Left lung (tissue), 10 donors: ENCODE measurements around the gene SIRT3. TPM values are rescaled to one million over a fixed set of nuclear protein-coding genes. Genes with fewer than 3 reads are reported as not detected.
A peak's percentile ranks its signal among the peaks of the same experiment; 100 is the strongest.

Source experiments
- ATAC-seq: fragments of 200-7000 bp; cut with Tn5 transposase; one replicate; pipeline ENCODE4 v1.9.1; 2020; ENCODE audit warnings: moderate library complexity
- DNase-seq, 4 donors: peaks; one replicate each; pipeline ENCODE4 v3.0.0-alpha.2; 2013 to 2020
- H3K27ac ChIP-seq, 2 donors: fragments of 200-600 bp; sonication (generic) in 1 of 2; one replicate each; pipeline versions ENCODE4 v1.5.0 to v1.8.0; 2020 to 2021
- H3K27me3 ChIP-seq, 2 donors: fragments of 200-600 bp; sonication (generic) in 1 of 2; one replicate each; pipeline versions ENCODE4 v1.5.0 to v1.8.0; 2020 to 2021
- H3K36me3 ChIP-seq, 2 donors: fragments of 200-600 bp; sonication (generic) in 1 of 2; one replicate each; pipeline versions ENCODE4 v1.5.0 to v1.8.0; 2020 to 2021
- H3K4me1 ChIP-seq, 2 donors: fragments of 200-600 bp; one replicate each; pipeline ENCODE4 v1.8.0; 2021
- H3K4me3 ChIP-seq, 2 donors: fragments of 200-600 bp; sonication (generic) in 1 of 2; one replicate each; pipeline versions ENCODE4 v1.5.0 to v1.8.0; 2020 to 2021; ENCODE audit warnings: mild to moderate bottlenecking in 1 of 2
- H3K9me3 ChIP-seq, 2 donors: fragments of 200-600 bp; sonication (generic) in 1 of 2; one replicate each; pipeline versions ENCODE4 v1.5.0 to v1.8.0; 2020 to 2021
- CTCF ChIP-seq, 2 donors: fragments of 200-600 bp; sonication (generic) in 1 of 2; IDR thresholded peaks; one replicate each; pipeline versions ENCODE4 v1.5.0 to v1.8.0; 2021; ENCODE audit warnings: antibody characterized with exemption in 2 of 2
- intact Hi-C, 2 donors: fragments of 100-400 bp; cut with DNase I; formaldehyde crosslinking; loops; one replicate each; pipeline versions ENCODE4 v1.11.2 to v1.14.2; 2022
- polyA plus RNA-seq, 6 donors: library from polyadenylated mRNA; unstranded; fragments of 120-200 nt; gene quantifications; one replicate each; pipeline ENCODE4 v1.2.1, GENCODE V29; 2013; ENCODE audit not compliant: insufficient read length in 6 of 6
- total RNA-seq, 2 donors: library from RNA; stranded (reverse); fragmentation: NEBNext Ultra II Directional; extraction: Animal tissue kit (Norgen Biotek cat#: 25700); gene quantifications; one replicate each; pipeline ENCODE4 v1.2.1, GENCODE V29; 2021
- donor health status: DM: no; HTN: yes; CAD: no.
- donor health status: DM: no; HTN: no; CAD: no.

Gene SIRT3
- total and polyA plus RNA-seq, 8 donors = 13.5 to 36.6 (median 29.8) TPM

GRCh38 chr11:202490-202889 is 33.7 kb downstream of the SIRT3 start:
- H3K4me1 ChIP-seq = peaks cover 9 to 56% of the 10 kb centered on the region in 2 donors
- peak overlapping the region in 1 of 2 donors; percentile 58 for H3K27ac ChIP-seq
- H3K9me3 ChIP-seq = no peaks in the 10 kb centered on the region
- no peak overlapping the region for H3K4me3 ChIP-seq
- ATAC-seq (no peak), DNase-seq (no peak)
- TF ChIP-seq CTCF (IDR thresholded peaks at IDR 0.05) = no peak
- H3K27me3 ChIP-seq = no peaks in the 10 kb centered on the region
- intact Hi-C loops = no loop called here
- peaks cover 0 to 43% of the 10 kb centered on the region in 2 donors for H3K36me3 ChIP-seq

DNA sequence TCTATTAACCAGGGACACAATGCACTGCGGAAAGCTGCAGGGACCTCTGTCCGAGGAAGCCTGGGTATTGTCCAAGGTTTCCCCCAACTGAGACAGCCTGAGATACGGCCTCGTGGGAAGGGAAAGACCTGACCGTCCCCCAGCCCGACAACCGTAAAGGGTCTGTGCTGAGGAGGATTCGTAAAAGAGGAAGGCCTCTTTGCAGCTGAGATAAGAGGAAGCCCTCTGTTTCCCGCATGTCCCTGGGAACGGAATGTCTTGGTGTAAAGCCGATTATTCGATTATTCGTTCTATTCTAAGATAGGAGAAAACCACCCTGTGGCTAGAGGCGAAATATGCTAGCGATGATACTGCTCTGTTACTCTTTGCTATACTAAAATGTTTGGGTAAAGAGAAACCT is 34.2 kb downstream of the SIRT3 start:
- H3K4me1 ChIP-seq = peaks cover 9 to 56% of the 10 kb centered on the region in 2 donors
- no peak for TF ChIP-seq CTCF (IDR thresholded peaks at IDR 0.05)
- ATAC-seq (no peak), DNase-seq (peak in 1 of 4 donors; percentile 14)
- H3K36me3 ChIP-seq = peaks cover 0 to 43% of the 10 kb centered on the region in 2 donors
- intact Hi-C loops = no loop called here
- H3K9me3 ChIP-seq = no peaks in the 10 kb centered on the region
- H3K27ac ChIP-seq = peak overlapping the region in 1 of 2 donors; percentile 58
- H3K4me3 ChIP-seq = no peak overlapping the region
- no peaks in the 10 kb centered on the region for H3K27me3 ChIP-seq

- Histone ChIP-seq H3K4me1 (peaks cover 0 to 43% of the 10 kb centered on the region in 2 donors), H3K36me3 (peaks cover 0 to 40% of the 10 kb centered on the region in 2 donors), H3K27me3 (no peaks in the 10 kb centered on the region), H3K4me3 (no peak overlapping the region), H3K9me3 (no peaks in the 10 kb centered on the region), H3K27ac (no peak overlapping the region)
- intact Hi-C loops = no loop called here
- ATAC-seq (no peak), DNase-seq (peak in 1 of 4 donors; percentile 70)
- no peak for TF ChIP-seq CTCF (IDR thresholded peaks at IDR 0.05)
Observed at GRCh38 chr11:200224-201003, 35.7 kb downstream of the SIRT3 start.

DNA sequence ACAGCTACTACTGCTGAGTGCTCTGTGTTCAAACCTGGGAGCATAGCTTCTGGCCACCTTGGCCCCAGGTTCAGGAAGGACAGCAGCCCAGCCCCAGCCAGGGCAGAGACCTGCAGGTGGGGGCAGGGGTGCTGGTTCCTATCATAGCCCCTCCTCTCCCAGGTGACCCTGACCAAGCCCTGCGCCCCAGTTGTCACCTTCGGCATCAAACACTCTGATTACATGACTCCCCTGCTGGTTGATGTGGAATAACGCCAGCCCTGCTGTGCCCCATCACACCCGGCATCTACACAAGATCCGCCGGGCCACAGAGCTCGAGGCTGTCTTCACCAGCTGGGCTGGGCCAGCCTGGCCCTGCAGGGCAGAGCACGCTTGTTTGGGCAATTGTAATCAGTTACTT is 36.4 kb downstream of the SIRT3 start:
- Histone ChIP-seq H3K27me3 (no peaks in the 10 kb centered on the region), H3K27ac (no peak overlapping the region), H3K9me3 (no peaks in the 10 kb centered on the region), H3K4me3 (no peak overlapping the region), H3K4me1 (peaks cover 0 to 36% of the 10 kb centered on the region in 2 donors), H3K36me3 (peaks cover 0 to 34% of the 10 kb centered on the region in 2 donors)
- intact Hi-C loops = no loop called here
- ATAC-seq (no peak), DNase-seq (peak in 1 of 4 donors; percentile 51)
- no peak for TF ChIP-seq CTCF (IDR thresholded peaks at IDR 0.05)

- TF ChIP-seq CTCF (IDR thresholded peaks at IDR 0.05) = no peak
- peaks cover 0 to 27% of the 10 kb centered on the region in 2 donors for H3K36me3 ChIP-seq
- H3K9me3 ChIP-seq = no peaks in the 10 kb centered on the region
- no peak for ATAC-seq
- H3K27me3 ChIP-seq = no peaks in the 10 kb centered on the region
- intact Hi-C loops = no loop called here
- no peak overlapping the region for H3K4me3 ChIP-seq
- H3K27ac ChIP-seq = no peak overlapping the region
- peak in 2 of 4 donors; percentile 19 to 71 for DNase-seq
- H3K4me1 ChIP-seq = peaks cover 0 to 29% of the 10 kb centered on the region in 2 donors
Observed at GRCh38 chr11:199004-199581, 37.0 kb downstream of the SIRT3 start.
